Measurements from ENCODE around the gene ATG3. TPM values are rescaled to one million over a fixed set of nuclear protein-coding genes. Genes with fewer than 3 reads are reported as not detected.
"Not testable (repeated sequence)": the region's sequence is repeated elsewhere in the genome, so short reads cannot be mapped to it uniquely, and the experiment has no call there.

Gene ATG3
- total RNA-seq, 2 donors from 2014 or later, result 36.3 to 42.1 TPM

GRCh38 chr3:112497897-112498548 lies 63.7 kb downstream of the ATG3 start:
- Histone ChIP-seq H3K9me3 (ENCODE audit: control insufficient read depth, low read length) (no peaks in the 10 kb centered on the region), H3K27me3 (ENCODE audit: control insufficient read depth, insufficient read depth, low read length, poor library complexity, severe bottlenecking) (no peaks in the 10 kb centered on the region), H3K27ac (ENCODE audit: low read depth, low read length) (no peak overlapping the region), H3K4me3 (ENCODE audit: low read length) (no peak overlapping the region), H3K36me3 (ENCODE audit: control insufficient read depth, insufficient read depth, low read length) (no peaks in the 10 kb centered on the region), H3K4me1 (ENCODE audit: control insufficient read depth, insufficient read depth, low read length) (no peaks in the 10 kb centered on the region), H3K9ac (ENCODE audit: extremely low read depth, low read length, poor library complexity, severe bottlenecking) (no peak overlapping the region)
- 91 to 93% methylated on average over 8 to 11 of the region's 11 CpGs for WGBS, 2 experiments (ENCODE audit: insufficient coverage in 1 of 2, insufficient read length in 1 of 2)
- H3K27me3 Mint-ChIP-seq (ENCODE audit: insufficient read depth), result no peaks in the 10 kb centered on the region
- H3K4me1 Mint-ChIP-seq, result no peaks in the 10 kb centered on the region
- H3K27ac Mint-ChIP-seq, result no peak overlapping the region
- peaks cover 8% of the 10 kb centered on the region for H3K36me3 Mint-ChIP-seq (ENCODE audit: low read depth)
- no peak overlapping the region for H3K4me3 Mint-ChIP-seq
- DNase-seq, result no peak
- peaks cover 11% of the 10 kb centered on the region for H3K9me3 Mint-ChIP-seq
- TF ChIP-seq CTCF (conservative IDR thresholded peaks at IDR 0.05), result no peak

- H3K9me3 Mint-ChIP-seq, result peaks cover 11% of the 10 kb centered on the region
- Histone ChIP-seq H3K9me3 (ENCODE audit: control insufficient read depth, low read length) (no peaks in the 10 kb centered on the region), H3K36me3 (ENCODE audit: control insufficient read depth, insufficient read depth, low read length) (no peaks in the 10 kb centered on the region), H3K27ac (ENCODE audit: low read depth, low read length) (no peak overlapping the region), H3K9ac (ENCODE audit: extremely low read depth, low read length, poor library complexity, severe bottlenecking) (no peak overlapping the region), H3K27me3 (ENCODE audit: control insufficient read depth, insufficient read depth, low read length, poor library complexity, severe bottlenecking) (no peaks in the 10 kb centered on the region), H3K4me1 (ENCODE audit: control insufficient read depth, insufficient read depth, low read length) (no peaks in the 10 kb centered on the region), H3K4me3 (ENCODE audit: low read length) (no peak overlapping the region)
- DNase-seq, result no peak
- H3K4me1 Mint-ChIP-seq, result no peaks in the 10 kb centered on the region
- no peaks in the 10 kb centered on the region for H3K27me3 Mint-ChIP-seq (ENCODE audit: insufficient read depth)
- TF ChIP-seq CTCF (conservative IDR thresholded peaks at IDR 0.05), result no peak
- H3K36me3 Mint-ChIP-seq (ENCODE audit: low read depth), result peaks cover 8% of the 10 kb centered on the region
- WGBS, 2 experiments (ENCODE audit: insufficient coverage in 1 of 2, insufficient read length in 1 of 2), result 91 to 96% methylated on average over 3 to 5 of the region's 5 CpGs
- no peak overlapping the region for H3K4me3 Mint-ChIP-seq
- H3K27ac Mint-ChIP-seq, result no peak overlapping the region
These were observed 65.2 kb downstream of the ATG3 start for GRCh38 chr3:112496366-112497067.

- H3K9ac ChIP-seq (ENCODE audit: extremely low read depth, low read length, poor library complexity, severe bottlenecking); H3K4me3 Mint-ChIP-seq; H3K36me3 ChIP-seq (ENCODE audit: control insufficient read depth, insufficient read depth, low read length); H3K4me1 Mint-ChIP-seq; H3K4me1 ChIP-seq (ENCODE audit: control insufficient read depth, insufficient read depth, low read length); H3K27me3 Mint-ChIP-seq (ENCODE audit: insufficient read depth); H3K27ac ChIP-seq (ENCODE audit: low read depth, low read length); DNase-seq; H3K27ac Mint-ChIP-seq; H3K36me3 Mint-ChIP-seq (ENCODE audit: low read depth); H3K4me3 ChIP-seq (ENCODE audit: low read length); H3K27me3 ChIP-seq (ENCODE audit: control insufficient read depth, insufficient read depth, low read length, poor library complexity, severe bottlenecking); H3K9me3 ChIP-seq (ENCODE audit: control insufficient read depth, low read length): not testable (repeated sequence)
- H3K9me3 Mint-ChIP-seq, result peaks cover 11% of the 10 kb centered on the region
- 96% methylated on average over 3 of the region's 3 CpGs; no CpG with 5 or more reads in 1 of the 2 experiments for WGBS, 2 experiments (ENCODE audit: insufficient coverage in 1 of 2, insufficient read length in 1 of 2)
These were observed 67.4 kb downstream of the ATG3 start for GRCh38 chr3:112494448-112494767.

Measured in endodermal cell (in vitro differentiated cells).